ENCODE measurements around the gene LRCH4.
A peak's percentile ranks its signal among the peaks of the same experiment; 100 is the strongest.

LRCH4 gene

DNA sequence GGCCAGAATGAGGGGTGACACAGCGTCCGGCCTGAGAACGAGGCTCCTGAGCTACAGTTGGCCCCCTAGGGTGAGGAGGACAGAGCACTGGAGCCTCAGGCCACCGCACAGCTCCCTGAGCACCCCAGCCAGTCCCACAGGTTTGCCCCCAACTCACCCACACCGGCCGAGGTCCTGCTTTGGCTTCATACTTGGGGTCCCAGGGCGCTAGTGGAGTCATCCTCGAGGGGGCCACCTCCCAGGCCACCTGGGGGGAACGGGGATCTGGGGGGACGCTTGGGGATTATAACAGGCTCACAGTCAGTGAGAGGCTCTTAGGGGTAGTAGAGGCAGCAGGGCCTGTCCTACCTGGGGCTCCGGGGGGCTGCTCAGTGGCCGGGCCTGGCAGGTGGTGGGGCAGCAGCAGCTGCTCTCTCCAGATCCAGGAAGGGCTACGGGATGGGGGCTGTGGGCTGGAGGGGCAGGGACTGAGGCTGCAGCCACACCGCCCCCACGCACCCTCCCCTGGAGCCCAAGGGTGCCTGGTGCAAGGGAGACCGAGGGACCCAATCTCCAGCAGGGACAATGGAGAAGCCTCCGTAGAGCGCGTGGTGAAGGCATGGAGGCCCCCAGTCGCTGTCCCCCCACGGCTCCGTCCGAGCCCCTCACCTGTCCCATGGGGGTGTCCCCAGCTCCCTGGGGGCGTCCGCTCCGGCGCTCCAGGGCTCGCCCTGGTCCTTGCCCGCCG, 12.8 kb downstream of the LRCH4 start:
- H3K4me3 ChIP-seq (ENCODE audit: low read depth, low read length) = no peak overlapping the region
- no peak for TF ChIP-seq CTCF (IDR thresholded peaks at IDR 0.05; ENCODE audit: low read depth, low read length)
- in situ Hi-C loops (cut with HindIII; ENCODE audit: low sequenced_read_pairs) = no loop called here
- no peak for DNase-seq (ENCODE audit: low read depth, low spot score)

GRCh38 chr7:100572281-100572948, 13.5 kb downstream of the LRCH4 start:
- no peak overlapping the region for H3K4me3 ChIP-seq (ENCODE audit: low read depth, low read length)
- no peak for DNase-seq (ENCODE audit: low read depth, low spot score)
- in situ Hi-C loops (cut with HindIII; ENCODE audit: low sequenced_read_pairs) = no loop called here
- no peak for TF ChIP-seq CTCF (IDR thresholded peaks at IDR 0.05; ENCODE audit: low read depth, low read length)

GRCh38 chr7:100571829-100572116, 14.2 kb downstream of the LRCH4 start:
- DNase-seq (ENCODE audit: low read depth, low spot score) = no peak
- H3K4me3 ChIP-seq (ENCODE audit: low read depth, low read length) = no peak overlapping the region
- TF ChIP-seq CTCF (IDR thresholded peaks at IDR 0.05; ENCODE audit: low read depth, low read length) = no peak
- in situ Hi-C loops (cut with HindIII; ENCODE audit: low sequenced_read_pairs) = no loop called here

DNA sequence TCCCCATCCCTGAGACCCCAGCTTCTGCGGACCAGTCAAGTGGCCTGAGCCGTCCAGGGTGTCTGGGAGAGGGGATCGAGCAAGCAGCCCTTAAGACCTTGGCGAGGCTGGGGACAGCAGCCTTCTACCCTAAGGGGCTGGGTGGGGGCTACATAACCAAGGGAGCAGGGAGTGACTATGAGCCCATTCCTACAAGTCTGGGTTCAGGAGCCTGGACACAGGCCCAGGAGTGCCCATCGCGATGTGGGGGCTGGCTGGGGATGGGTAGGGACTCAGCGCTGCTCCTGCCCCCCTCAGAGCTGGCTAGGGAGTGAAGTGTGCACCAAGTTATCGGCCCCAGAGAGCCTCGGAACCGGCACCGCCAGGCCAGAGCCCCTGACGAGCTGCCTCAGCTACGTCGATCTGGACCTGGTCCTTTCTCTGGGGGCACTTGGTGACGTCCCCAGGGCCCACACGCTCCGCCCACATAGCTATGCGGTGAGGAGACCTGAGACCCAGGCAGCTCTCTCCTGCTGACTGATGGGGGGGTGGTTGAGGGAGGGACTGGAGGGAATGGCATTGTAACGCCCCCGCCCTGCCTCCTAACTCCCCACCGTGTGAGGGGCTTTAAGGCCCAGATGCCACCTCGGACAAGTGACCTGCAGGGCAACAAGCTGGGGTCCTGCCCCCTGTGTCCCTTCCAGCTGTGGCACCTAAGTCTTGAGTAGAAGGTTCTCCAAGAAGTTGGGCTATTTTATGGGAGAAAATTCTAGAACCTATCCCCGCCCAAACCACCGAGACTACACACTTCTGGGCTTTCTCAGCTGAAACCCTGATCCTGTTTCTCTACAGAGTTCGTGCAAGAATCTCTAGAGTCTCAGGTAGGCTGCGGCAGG, 14.7 kb downstream of the LRCH4 start:
- in situ Hi-C loops (cut with HindIII; ENCODE audit: low sequenced_read_pairs) = no loop called here
- DNase-seq (ENCODE audit: low read depth, low spot score) = no peak
- no peak for TF ChIP-seq CTCF (IDR thresholded peaks at IDR 0.05; ENCODE audit: low read depth, low read length)
- no peak overlapping the region for H3K4me3 ChIP-seq (ENCODE audit: low read depth, low read length)

GRCh38 chr7:100568896-100569844, 16.8 kb downstream of the LRCH4 start:
- TF ChIP-seq CTCF (IDR thresholded peaks at IDR 0.05; ENCODE audit: low read depth, low read length) = peak; percentile 43
- DNase-seq (ENCODE audit: low read depth, low spot score) = peak; percentile 36
- in situ Hi-C loops (cut with HindIII; ENCODE audit: low sequenced_read_pairs) = no loop called here
- no peak overlapping the region for H3K4me3 ChIP-seq (ENCODE audit: low read depth, low read length)

Measured in astrocyte of the spinal cord (primary cell).